Thyroid gland (tissue), 4 donors: Measurements from ENCODE around the gene YARS1. TPM values are rescaled to one million over a fixed set of nuclear protein-coding genes. Genes with fewer than 3 reads are reported as not detected.

Experiments
- DNase-seq, 2 donors: peaks; one replicate each; pipeline ENCODE4 v3.0.0-alpha.2; 2019
- H3K27ac ChIP-seq, 3 donors: fragments of 200-600 bp; sonication (generic); 1 replicate in 2 of 3; 2 replicates in 1 of 3; pipeline ENCODE4 v1.5.1; 2016 to 2019; ENCODE audit warnings: mild to moderate bottlenecking in 1 of 3, moderate library complexity in 1 of 3
- H3K27me3 ChIP-seq: fragments of 200-600 bp; sonication (generic); one replicate; pipeline ENCODE4 v1.5.1; 2019
- H3K36me3 ChIP-seq, 2 donors: fragments of 200-600 bp; sonication (generic); one replicate each; pipeline ENCODE4 v1.5.1; 2016 to 2019
- H3K4me1 ChIP-seq, 2 donors: fragments of 200-600 bp; sonication (generic); one replicate each; pipeline ENCODE4 v1.5.1; 2017 to 2019
- H3K4me3 ChIP-seq, 3 donors: fragments of 200-600 bp; sonication (generic); replicated peaks in 1 of 3; 1 replicate in 2 of 3; 2 replicates in 1 of 3; pipeline ENCODE4 v1.5.1; 2016; ENCODE audit warnings: mild to moderate bottlenecking in 1 of 3
- H3K9me3 ChIP-seq: fragments of 200-600 bp; sonication (generic); one replicate; pipeline ENCODE4 v1.5.1; 2017
- POLR2A ChIP-seq, 2 donors: fragments of 450-650 bp; IDR thresholded peaks; one replicate each; pipeline ENCODE4 v1.6.1; 2017; ENCODE audit warnings: antibody characterized with exemption in 2 of 2, mild to moderate bottlenecking in 2 of 2, moderate library complexity in 1 of 2
- WGBS, 2 donors: methylation state at CpG; one replicate each; pipeline ENCODE4 v1.1.5; 2017; 5-methylcytosine and 5-hydroxymethylcytosine counted together
- intact Hi-C: fragments of 100-400 bp; cut with DNase I; formaldehyde crosslinking; loops from one replicate; pipeline ENCODE4 v1.15.1; 2023
- total RNA-seq, 4 donors: library from RNA; depleted of rRNA; stranded (reverse); fragments of >200 nt; gene quantifications; one replicate each; pipeline ENCODE4 v1.2.3, GENCODE V29; 2016
- TF ChIP-seq, protein P1 (sequence below), 6 experiments: fragments of 200-600 bp in 3 of 6; fragments of 450-650 bp in 3 of 6; sonication (generic) in 3 of 6; IDR thresholded peaks; one replicate each; pipeline ENCODE4 v1.5.1; 2016 to 2019; ENCODE audit warnings: antibody characterized with exemption in 6 of 6, mild to moderate bottlenecking in 2 of 6, inconsistent platforms in 1 of 6, moderate library complexity in 1 of 6

Gene YARS1
- total RNA-seq, 4 donors from 2014 or later = 42.8 to 76.0 (median 50.3) TPM

DNA sequence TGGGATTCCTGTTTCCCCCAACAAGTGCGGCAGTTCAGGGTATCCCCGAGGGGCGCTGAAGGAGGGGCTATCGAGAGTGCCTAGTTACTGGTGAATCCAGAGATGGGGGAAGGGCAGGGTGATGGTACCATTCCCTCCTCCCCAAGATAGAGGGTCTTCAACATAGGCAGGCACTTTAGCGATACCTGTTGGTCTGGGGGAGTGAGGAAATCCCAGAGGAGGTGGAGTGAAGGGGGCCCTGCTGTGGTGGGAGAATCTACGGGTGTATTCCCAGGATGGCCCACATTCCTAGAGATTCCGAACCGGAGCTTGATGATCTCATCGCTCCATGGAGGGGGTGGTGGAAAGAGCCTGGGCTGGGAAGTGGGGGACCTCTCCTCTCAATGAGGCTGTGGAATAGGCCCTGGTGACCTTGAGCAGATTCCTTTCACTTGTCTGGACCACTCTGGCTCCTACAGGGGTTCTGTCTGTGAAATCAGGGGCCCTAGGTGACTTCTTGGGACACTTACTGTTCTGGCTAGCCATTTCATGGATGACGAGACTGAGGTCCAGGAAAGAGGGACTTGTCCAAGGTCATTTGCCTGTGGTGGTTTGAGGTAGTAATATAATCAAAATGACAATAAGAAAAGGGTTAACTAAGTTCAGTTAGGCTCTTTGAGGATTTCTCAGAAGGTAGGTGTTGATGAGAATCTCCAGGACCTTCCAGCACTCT lies 61.9 kb downstream of the YARS1 start:
- Histone ChIP-seq H3K4me1 (peaks cover 67 to 71% of the 10 kb centered on the region in 2 donors), H3K36me3 (no peaks in the 10 kb centered on the region), H3K27ac (peak overlapping the region; percentile 88 to 98 (median 93)), H3K9me3 (no peaks in the 10 kb centered on the region), H3K27me3 (no peaks in the 10 kb centered on the region), H3K4me3 (peak overlapping the region; percentile 1 to 53 (median 26))
- DNase-seq = peak; percentile 55 to 60
- 38 to 40% methylated on average over 10 of the region's 10 CpGs for WGBS, 2 donors
- intact Hi-C loops = no loop called here
- peak in 1 of 2 donors; percentile 7 for TF ChIP-seq POLR2A (IDR thresholded peaks at IDR 0.05)
- TF ChIP-seq, protein P1, sequence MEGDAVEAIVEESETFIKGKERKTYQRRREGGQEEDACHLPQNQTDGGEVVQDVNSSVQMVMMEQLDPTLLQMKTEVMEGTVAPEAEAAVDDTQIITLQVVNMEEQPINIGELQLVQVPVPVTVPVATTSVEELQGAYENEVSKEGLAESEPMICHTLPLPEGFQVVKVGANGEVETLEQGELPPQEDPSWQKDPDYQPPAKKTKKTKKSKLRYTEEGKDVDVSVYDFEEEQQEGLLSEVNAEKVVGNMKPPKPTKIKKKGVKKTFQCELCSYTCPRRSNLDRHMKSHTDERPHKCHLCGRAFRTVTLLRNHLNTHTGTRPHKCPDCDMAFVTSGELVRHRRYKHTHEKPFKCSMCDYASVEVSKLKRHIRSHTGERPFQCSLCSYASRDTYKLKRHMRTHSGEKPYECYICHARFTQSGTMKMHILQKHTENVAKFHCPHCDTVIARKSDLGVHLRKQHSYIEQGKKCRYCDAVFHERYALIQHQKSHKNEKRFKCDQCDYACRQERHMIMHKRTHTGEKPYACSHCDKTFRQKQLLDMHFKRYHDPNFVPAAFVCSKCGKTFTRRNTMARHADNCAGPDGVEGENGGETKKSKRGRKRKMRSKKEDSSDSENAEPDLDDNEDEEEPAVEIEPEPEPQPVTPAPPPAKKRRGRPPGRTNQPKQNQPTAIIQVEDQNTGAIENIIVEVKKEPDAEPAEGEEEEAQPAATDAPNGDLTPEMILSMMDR (IDR thresholded peaks at IDR 0.05) = no peak

DNA sequence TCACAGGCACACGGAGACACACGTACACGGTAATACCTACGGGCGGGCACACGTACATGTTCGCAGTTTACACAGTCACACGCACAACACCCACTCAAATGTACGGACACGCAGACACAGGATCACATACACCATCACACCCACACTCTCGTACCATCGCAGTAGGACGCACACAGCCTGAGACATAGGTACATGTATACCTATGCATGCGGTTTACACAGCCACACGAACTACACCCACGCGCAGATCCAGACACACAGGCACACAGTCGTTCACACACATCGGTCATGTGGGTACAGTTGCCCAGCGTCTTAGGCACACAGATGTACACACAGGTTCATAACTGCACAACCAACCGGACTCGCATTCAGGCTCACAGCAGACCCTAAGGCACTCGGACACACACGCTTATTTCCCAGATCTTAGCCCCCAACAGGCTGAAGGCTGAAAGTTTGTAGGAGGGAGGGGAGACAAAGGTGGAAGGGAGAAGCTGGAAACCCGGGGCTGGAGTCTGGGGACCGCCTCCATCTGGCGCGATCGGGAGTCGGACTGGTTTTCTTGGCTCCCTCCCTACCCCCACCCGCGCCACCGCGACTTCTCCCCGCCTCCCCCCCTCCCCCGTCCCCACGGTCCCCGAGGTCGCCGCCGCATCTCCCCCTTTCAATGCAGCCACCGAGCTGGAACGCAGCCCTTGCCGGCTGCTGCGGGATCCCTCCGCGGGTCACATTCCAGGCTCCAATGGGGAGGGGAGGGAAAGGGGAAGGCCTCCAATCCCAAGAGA lies 62.7 kb downstream of the YARS1 start:
- DNase-seq = peak; percentile 83 to 86

DNA sequence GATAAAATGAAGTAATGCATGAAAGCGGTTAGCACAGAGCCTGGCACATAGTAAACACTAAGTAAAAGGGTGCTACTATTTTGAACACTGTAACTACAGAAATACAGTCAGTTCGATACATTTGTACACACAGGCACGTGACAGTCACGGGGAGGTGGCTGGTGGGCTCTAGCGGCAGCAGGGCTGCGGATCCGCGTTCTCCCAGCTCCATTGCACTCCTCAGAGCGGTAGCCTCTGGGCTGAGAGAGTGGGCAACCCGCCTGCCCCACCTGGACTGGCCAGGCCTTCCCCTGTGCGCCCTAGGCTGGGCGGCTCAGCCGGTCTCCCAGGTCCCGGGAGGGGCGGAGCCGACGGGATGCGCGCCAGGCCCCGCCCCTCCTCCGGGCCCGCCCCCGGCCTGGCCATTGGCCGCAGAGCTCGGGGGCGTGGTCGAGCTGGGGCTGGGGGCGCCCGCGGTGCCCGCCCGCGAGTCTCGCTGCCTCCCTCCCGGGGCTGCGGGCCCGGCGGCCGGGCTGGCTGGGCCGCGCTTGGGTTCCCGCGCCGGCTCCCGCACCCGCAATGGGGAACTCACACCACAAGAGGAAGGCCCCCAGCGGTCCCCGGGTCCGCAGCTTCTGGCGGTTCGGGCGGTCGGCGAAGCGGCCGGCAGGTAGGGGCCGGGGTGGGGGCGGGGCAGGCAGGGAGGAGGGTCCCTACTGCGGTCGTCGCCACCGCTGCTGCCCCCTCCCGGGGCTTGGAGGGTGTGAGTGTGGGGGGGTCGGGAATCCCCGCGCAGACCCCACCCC lies 63.4 kb downstream of the YARS1 start:
- TF ChIP-seq POLR2A (IDR thresholded peaks at IDR 0.05) = peak; percentile 64 to 88
- TF ChIP-seq, protein P1 (IDR thresholded peaks at IDR 0.05) = peak in 1 of 6 experiments; percentile 9
- DNase-seq = peak; percentile 86 to 87
- intact Hi-C loops = no loop called here
- Histone ChIP-seq H3K27me3 (no peaks in the 10 kb centered on the region), H3K4me3 (peak overlapping the region in 2 of 3 donors; percentile 25 to 53), H3K4me1 (peaks cover 54 to 59% of the 10 kb centered on the region in 2 donors), H3K9me3 (no peaks in the 10 kb centered on the region), H3K36me3 (no peaks in the 10 kb centered on the region), H3K27ac (peak overlapping the region; percentile 88 to 98 (median 93))
- WGBS, 2 donors = 4 to 9% methylated on average over 15 to 32 of the region's 66 CpGs

More for the DNA sequence above, 62.7 kb downstream of the YARS1 start:
- WGBS, 2 donors = 1 to 6% methylated on average over 32 to 33 of the region's 47 CpGs
- Histone ChIP-seq H3K27ac (peak overlapping the region; percentile 88 to 98 (median 93)), H3K9me3 (no peaks in the 10 kb centered on the region), H3K4me1 (peaks cover 62 to 66% of the 10 kb centered on the region in 2 donors), H3K36me3 (no peaks in the 10 kb centered on the region), H3K27me3 (no peaks in the 10 kb centered on the region), H3K4me3 (peak overlapping the region; percentile 25 to 53 (median 26))
- intact Hi-C loops = no loop called here
- TF ChIP-seq, protein P1 (IDR thresholded peaks at IDR 0.05) = no peak
- TF ChIP-seq POLR2A (IDR thresholded peaks at IDR 0.05) = peak in 1 of 2 donors; percentile 46

DNA sequence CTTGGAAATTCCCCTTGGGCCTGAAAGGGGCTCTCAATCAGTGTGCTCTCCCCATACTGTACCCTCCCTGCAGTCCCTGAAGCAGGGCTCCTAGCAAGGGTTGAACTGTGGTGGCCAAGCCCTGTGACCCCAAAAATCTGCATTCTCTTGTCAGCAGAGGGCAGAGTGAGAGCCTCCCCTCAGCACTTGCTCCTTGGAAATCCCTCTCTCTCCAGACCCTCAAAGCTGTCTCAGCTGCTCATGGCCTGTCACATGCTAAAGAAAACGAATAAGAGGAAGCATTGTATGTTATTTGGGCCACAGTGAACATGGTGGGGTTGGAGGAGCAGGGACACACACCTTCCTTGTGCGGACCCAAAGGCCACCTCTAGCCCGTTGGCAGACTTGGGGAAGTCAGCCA lies 67.4 kb downstream of the YARS1 start:
- Histone ChIP-seq H3K27ac (peak overlapping the region in 2 of 3 donors; percentile 26 to 30), H3K4me3 (no peak overlapping the region), H3K4me1 (peaks cover 32 to 42% of the 10 kb centered on the region in 2 donors), H3K27me3 (no peaks in the 10 kb centered on the region), H3K36me3 (no peaks in the 10 kb centered on the region), H3K9me3 (no peaks in the 10 kb centered on the region)
- TF ChIP-seq POLR2A (IDR thresholded peaks at IDR 0.05) = no peak
- TF ChIP-seq, protein P1 (IDR thresholded peaks at IDR 0.05) = no peak
- DNase-seq = no peak
- intact Hi-C loops = no loop called here
- 63 to 79% methylated on average over 3 of the region's 3 CpGs for WGBS, 2 donors
